ENCODE measurements around the gene CYBA. TPM values are rescaled to one million over a fixed set of nuclear protein-coding genes. Genes with fewer than 3 reads are reported as not detected.

Gene CYBA
- total and polyA plus RNA-seq, 2 of the 13 experiments (the other 11 are each of a cell fraction or from before 2014, with no cell fraction given), result 196 to 250 TPM

DNA sequence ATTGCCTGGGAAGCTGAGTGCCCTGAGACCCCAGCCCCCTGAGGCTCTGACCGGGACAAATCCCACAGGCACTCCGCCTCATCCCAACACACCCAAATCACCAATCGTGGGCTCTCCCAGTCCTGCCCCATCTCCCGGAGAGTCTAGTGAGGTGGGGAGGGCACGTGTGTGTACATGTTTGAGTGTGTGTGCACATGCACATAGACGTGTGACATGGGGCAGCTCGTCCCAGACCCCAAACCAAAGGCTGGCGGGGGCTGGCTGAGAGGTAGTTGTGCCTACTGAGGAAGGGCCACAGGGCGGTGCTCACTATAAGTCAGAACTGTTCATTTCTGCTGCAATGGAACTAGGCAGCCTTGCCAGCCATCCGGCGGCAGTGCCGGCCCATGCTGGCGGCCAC, 26.9 kb upstream of the CYBA start:
- H3K36me3 ChIP-seq (replicated peaks in 1 of 2; ENCODE audit: control insufficient read depth in 1 of 2, insufficient read depth in 2 of 2, low read length in 2 of 2), result no peaks in the 10 kb centered on the region; a peak in 1 of 5 replicates
- ATAC-seq, result no peak
- H3K4me1 ChIP-seq (ENCODE audit: insufficient read depth, low read length), result peaks cover 36% of the 10 kb centered on the region
- WGBS (ENCODE audit: low lambda C conversion rate), result 77% methylated on average over 9 of the region's 13 CpGs
- H3K79me2 ChIP-seq (ENCODE audit: insufficient read depth, low read length), result no peaks in the 10 kb centered on the region
- no peak overlapping the region for H3K9ac ChIP-seq (ENCODE audit: insufficient read depth, low read depth, low read length)
- no peak overlapping the region for H3K27ac ChIP-seq (ENCODE audit: extremely low read length, insufficient read depth, low read length)
- no peaks in the 10 kb centered on the region for H3K9me3 ChIP-seq (ENCODE audit: low read length)
- in situ Hi-C loops (cut with HindIII; ENCODE audit: extremely low pct_ligation_motif_present, low pct_unique_long_range_greater_than_20kb) (no loop called here), intact Hi-C loops (cut with micrococcal nuclease; ENCODE audit: unreplicated experiment) (no loop called here)
- ChIA-PET POLR2A (no interaction called here), CTCF (ENCODE audit: low intra/inter-chr PET ratio, low total read pairs) (no interaction called here)
- peaks cover 7 to 23% of the 10 kb centered on the region in 2 experiments; a peak in 4 of 5 replicates for H3K27me3 ChIP-seq (ENCODE audit: control insufficient read depth in 1 of 2, insufficient read depth in 2 of 2, low read length in 2 of 2)
- H3K4me2 ChIP-seq (ENCODE audit: low read depth, low read length), result no peak overlapping the region
- no peak for DNase-seq (ENCODE audit: low spot score)
- no peak overlapping the region for H3K4me3 ChIP-seq (replicated peaks in 1 of 3; ENCODE audit: insufficient read depth in 1 of 3, low read depth in 2 of 3, low read length in 3 of 3)
- FAIRE-seq, result no peak
- BruUV-seq (replicated peaks), result no TSS peak
- H2AFZ ChIP-seq (ENCODE audit: low read length), result no peak overlapping the region
- peaks cover 5% of the 10 kb centered on the region; the same call in 1 of the 2 replicates for H4K20me1 ChIP-seq (ENCODE audit: insufficient read depth, low read length)
- TF ChIP-seq HMG20B (CRISPR knock-in tag; conservative IDR thresholded peaks at IDR 0.05) (no peak), MED8 (CRISPR knock-in tag; IDR thresholded peaks at IDR 0.05; ENCODE audit: insufficient replicate concordance) (no peak), FLYWCH1 (CRISPR knock-in tag; IDR thresholded peaks at IDR 0.05) (0 out of 2 replicates have a peak, but pooled peaks have one; percentile 31), ZBTB20 (CRISPR knock-in tag; IDR thresholded peaks at IDR 0.05; ENCODE audit: borderline replicate concordance, low read depth) (no peak), SAP130 (CRISPR knock-in tag; IDR thresholded peaks at IDR 0.05; ENCODE audit: low read depth) (no peak), MZF1 (CRISPR knock-in tag; IDR thresholded peaks at IDR 0.05; ENCODE audit: borderline replicate concordance) (no peak), ZNF101 (CRISPR knock-in tag; IDR thresholded peaks at IDR 0.05; ENCODE audit: borderline replicate concordance, low read depth) (no peak), KMT2A (CRISPR knock-in tag; IDR thresholded peaks at IDR 0.05) (no peak), PHF8 (CRISPR knock-in tag; IDR thresholded peaks at IDR 0.05) (0 out of 2 replicates have a peak, but pooled peaks have one; percentile 20), RBM22 (optimal IDR thresholded peaks at IDR 0.05; ENCODE audit: low read length) (peak; percentile 50), NONO (IDR thresholded peaks at IDR 0.05) (no peak), NONO (CRISPR knock-in tag; conservative IDR thresholded peaks at IDR 0.05) (peak; percentile 43), ZNF556 (CRISPR knock-in tag; IDR thresholded peaks at IDR 0.05; ENCODE audit: borderline replicate concordance) (0 out of 2 replicates have a peak, but pooled peaks have one; percentile 10), ZC3H13 (CRISPR knock-in tag; IDR thresholded peaks at IDR 0.05) (peak; percentile 79), RXRB (CRISPR knock-in tag; IDR thresholded peaks at IDR 0.05; ENCODE audit: borderline replicate concordance) (no peak)
- TF ChIP-seq, protein P1, sequence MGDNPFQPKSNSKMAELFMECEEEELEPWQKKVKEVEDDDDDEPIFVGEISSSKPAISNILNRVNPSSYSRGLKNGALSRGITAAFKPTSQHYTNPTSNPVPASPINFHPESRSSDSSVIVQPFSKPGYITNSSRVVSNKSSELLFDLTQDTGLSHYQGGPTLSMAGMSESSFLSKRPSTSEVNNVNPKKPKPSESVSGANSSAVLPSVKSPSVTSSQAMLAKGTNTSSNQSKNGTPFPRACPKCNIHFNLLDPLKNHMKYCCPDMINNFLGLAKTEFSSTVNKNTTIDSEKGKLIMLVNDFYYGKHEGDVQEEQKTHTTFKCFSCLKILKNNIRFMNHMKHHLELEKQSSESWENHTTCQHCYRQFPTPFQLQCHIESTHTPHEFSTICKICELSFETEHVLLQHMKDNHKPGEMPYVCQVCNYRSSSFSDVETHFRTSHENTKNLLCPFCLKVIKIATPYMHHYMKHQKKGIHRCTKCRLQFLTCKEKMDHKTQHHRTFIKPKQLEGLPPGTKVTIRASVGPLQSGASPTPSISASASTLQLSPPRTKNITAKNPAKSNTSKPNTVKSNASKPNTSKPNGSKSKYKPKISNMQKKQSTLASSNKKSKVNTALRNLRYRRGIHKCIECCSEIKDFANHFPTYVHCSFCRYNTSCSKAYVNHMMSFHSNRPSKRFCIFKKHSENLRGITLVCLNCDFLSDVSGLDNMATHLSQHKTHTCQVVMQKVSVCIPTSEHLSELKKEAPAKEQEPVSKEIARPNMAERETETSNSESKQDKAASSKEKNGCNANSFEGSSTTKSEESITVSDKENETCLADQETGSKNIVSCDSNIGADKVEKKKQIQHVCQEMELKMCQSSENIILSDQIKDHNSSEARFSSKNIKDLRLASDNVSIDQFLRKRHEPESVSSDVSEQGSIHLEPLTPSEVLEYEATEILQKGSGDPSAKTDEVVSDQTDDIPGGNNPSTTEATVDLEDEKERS (CRISPR knock-in tag; IDR thresholded peaks at IDR 0.05), result no peak
- TF ChIP-seq, protein P2, sequence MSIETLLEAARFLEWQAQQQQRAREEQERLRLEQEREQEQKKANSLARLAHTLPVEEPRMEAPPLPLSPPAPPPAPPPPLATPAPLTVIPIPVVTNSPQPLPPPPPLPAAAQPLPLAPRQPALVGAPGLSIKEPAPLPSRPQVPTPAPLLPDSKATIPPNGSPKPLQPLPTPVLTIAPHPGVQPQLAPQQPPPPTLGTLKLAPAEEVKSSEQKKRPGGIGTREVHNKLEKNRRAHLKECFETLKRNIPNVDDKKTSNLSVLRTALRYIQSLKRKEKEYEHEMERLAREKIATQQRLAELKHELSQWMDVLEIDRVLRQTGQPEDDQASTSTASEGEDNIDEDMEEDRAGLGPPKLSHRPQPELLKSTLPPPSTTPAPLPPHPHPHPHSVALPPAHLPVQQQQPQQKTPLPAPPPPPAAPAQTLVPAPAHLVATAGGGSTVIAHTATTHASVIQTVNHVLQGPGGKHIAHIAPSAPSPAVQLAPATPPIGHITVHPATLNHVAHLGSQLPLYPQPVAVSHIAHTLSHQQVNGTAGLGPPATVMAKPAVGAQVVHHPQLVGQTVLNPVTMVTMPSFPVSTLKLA (IDR thresholded peaks at IDR 0.05), result peak; percentile 70
- TF ChIP-seq, protein P3, sequence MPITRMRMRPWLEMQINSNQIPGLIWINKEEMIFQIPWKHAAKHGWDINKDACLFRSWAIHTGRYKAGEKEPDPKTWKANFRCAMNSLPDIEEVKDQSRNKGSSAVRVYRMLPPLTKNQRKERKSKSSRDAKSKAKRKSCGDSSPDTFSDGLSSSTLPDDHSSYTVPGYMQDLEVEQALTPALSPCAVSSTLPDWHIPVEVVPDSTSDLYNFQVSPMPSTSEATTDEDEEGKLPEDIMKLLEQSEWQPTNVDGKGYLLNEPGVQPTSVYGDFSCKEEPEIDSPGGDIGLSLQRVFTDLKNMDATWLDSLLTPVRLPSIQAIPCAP (CRISPR knock-in tag; IDR thresholded peaks at IDR 0.05; ENCODE audit: low read depth), result 0 out of 2 replicates have a peak, but pooled peaks have one; percentile 5
- TF ChIP-seq, protein P4, sequence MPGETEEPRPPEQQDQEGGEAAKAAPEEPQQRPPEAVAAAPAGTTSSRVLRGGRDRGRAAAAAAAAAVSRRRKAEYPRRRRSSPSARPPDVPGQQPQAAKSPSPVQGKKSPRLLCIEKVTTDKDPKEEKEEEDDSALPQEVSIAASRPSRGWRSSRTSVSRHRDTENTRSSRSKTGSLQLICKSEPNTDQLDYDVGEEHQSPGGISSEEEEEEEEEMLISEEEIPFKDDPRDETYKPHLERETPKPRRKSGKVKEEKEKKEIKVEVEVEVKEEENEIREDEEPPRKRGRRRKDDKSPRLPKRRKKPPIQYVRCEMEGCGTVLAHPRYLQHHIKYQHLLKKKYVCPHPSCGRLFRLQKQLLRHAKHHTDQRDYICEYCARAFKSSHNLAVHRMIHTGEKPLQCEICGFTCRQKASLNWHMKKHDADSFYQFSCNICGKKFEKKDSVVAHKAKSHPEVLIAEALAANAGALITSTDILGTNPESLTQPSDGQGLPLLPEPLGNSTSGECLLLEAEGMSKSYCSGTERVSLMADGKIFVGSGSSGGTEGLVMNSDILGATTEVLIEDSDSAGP (CRISPR knock-in tag; IDR thresholded peaks at IDR 0.05; ENCODE audit: borderline replicate concordance), result no peak; the same call in 1 of the 2 replicates
